Activated CD4-positive, CD25-positive, alpha-beta regulatory T cell treated with anti-CD3 and anti-CD28 coated beads, Interleukin-2, amount 50 U/mL, for 24 hours (primary cell): ENCODE results near the gene ADAMTS17.

Experiments
- ATAC-seq, 2 donors: fragments of 150-1000 bp; cut with Tn5 transposase; one replicate each; pipeline ENCODE4 v1.10.0; 2021; ENCODE audit warnings: mild to moderate bottlenecking in 1 of 2, moderate library complexity in 1 of 2

Gene ADAMTS17

GRCh38 chr15:100163961-100164360 is 177.8 kb downstream of the ADAMTS17 start:
- ATAC-seq, result no peak

- ATAC-seq, result no peak
These were observed 180.8 kb downstream of the ADAMTS17 start for GRCh38 chr15:100160953-100161352.

GRCh38 chr15:100159436-100159835 is 182.3 kb downstream of the ADAMTS17 start:
- no peak for ATAC-seq

GRCh38 chr15:100158356-100158755 is 183.4 kb downstream of the ADAMTS17 start:
- no peak for ATAC-seq

- ATAC-seq, result no peak
These were observed 185.6 kb downstream of the ADAMTS17 start for GRCh38 chr15:100156201-100156600.

- ATAC-seq, result no peak
These were observed 187.4 kb downstream of the ADAMTS17 start for GRCh38 chr15:100154338-100154737.

GRCh38 chr15:100152463-100152862 is 189.3 kb downstream of the ADAMTS17 start:
- no peak for ATAC-seq

GRCh38 chr15:100150906-100151305 is 190.9 kb downstream of the ADAMTS17 start:
- no peak for ATAC-seq

GRCh38 chr15:100147828-100148227 is 193.9 kb downstream of the ADAMTS17 start:
- ATAC-seq, result no peak

GRCh38 chr15:100143378-100143777 is 198.4 kb downstream of the ADAMTS17 start:
- ATAC-seq, result no peak

- no peak for ATAC-seq
These were observed 200.3 kb downstream of the ADAMTS17 start for GRCh38 chr15:100141311-100142001.

GRCh38 chr15:100140527-100141308 is 201.1 kb downstream of the ADAMTS17 start:
- no peak for ATAC-seq

GRCh38 chr15:100134586-100134985 is 207.2 kb downstream of the ADAMTS17 start:
- no peak for ATAC-seq

GRCh38 chr15:100134089-100134583 is 207.6 kb downstream of the ADAMTS17 start:
- ATAC-seq, result no peak

- ATAC-seq, result no peak
These were observed 208.8 kb downstream of the ADAMTS17 start for GRCh38 chr15:100133001-100133400.

- ATAC-seq, result no peak
These were observed 209.5 kb downstream of the ADAMTS17 start for GRCh38 chr15:100132309-100132708.

- ATAC-seq, result peak; percentile 38 to 73
These were observed 210.2 kb downstream of the ADAMTS17 start for GRCh38 chr15:100131321-100132224.

- no peak for ATAC-seq
These were observed 212.1 kb downstream of the ADAMTS17 start for GRCh38 chr15:100129677-100130076.

- ATAC-seq, result no peak
These were observed 216.2 kb downstream of the ADAMTS17 start for GRCh38 chr15:100125401-100126191.

GRCh38 chr15:100124936-100125335 is 216.8 kb downstream of the ADAMTS17 start:
- no peak for ATAC-seq

- no peak for ATAC-seq
These were observed 217.4 kb downstream of the ADAMTS17 start for GRCh38 chr15:100124361-100124760.

GRCh38 chr15:100123611-100124010 is 218.2 kb downstream of the ADAMTS17 start:
- ATAC-seq, result no peak
